ENCODE results near the gene ENO2.

ENO2 gene

DNA sequence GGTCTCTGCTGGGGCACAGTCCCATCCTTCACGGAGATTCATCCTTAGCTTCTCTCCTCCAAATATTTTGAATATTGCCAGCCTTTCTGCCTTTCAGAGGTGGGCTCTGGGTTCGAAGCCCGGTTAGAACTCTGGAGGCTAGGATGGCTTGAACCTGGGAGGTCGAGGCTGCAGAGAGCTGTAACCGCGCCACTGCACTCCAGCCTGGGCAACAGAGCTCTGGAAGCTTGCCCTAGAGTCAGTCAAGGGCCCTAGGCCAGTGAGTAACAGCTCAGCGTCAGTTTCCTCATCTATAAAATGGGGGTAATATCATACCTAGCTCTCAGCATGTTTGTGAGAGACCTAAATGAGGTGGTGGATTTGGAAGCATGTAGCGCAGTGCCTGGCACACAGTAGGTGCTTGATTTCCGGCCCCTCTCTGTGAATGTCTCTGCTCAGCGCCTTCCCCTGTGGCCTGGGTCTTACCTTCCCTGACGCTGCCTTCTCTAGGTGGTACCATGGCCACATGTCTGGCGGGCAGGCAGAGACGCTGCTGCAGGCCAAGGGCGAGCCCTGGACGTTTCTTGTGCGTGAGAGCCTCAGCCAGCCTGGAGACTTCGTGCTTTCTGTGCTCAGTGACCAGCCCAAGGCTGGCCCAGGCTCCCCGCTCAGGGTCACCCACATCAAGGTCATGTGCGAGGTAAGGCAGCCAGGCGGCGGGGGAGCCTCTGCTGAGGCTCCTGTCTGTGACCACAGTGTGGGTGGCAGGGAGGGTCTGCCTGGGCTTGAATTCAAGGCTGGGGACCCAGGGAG is 40.1 kb downstream of the ENO2 start:
- TF ChIP-seq, protein P1, sequence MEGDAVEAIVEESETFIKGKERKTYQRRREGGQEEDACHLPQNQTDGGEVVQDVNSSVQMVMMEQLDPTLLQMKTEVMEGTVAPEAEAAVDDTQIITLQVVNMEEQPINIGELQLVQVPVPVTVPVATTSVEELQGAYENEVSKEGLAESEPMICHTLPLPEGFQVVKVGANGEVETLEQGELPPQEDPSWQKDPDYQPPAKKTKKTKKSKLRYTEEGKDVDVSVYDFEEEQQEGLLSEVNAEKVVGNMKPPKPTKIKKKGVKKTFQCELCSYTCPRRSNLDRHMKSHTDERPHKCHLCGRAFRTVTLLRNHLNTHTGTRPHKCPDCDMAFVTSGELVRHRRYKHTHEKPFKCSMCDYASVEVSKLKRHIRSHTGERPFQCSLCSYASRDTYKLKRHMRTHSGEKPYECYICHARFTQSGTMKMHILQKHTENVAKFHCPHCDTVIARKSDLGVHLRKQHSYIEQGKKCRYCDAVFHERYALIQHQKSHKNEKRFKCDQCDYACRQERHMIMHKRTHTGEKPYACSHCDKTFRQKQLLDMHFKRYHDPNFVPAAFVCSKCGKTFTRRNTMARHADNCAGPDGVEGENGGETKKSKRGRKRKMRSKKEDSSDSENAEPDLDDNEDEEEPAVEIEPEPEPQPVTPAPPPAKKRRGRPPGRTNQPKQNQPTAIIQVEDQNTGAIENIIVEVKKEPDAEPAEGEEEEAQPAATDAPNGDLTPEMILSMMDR (IDR thresholded peaks at IDR 0.05; ENCODE audit: low read depth, low read length) = no peak
- H3K4me3 ChIP-seq (replicated peaks in 1 of 2; ENCODE audit: low read depth in 2 of 2, low read length in 2 of 2) = no peak overlapping the region
- DNase-seq (ENCODE audit: low read depth in 2 of 2) = no peak

DNA sequence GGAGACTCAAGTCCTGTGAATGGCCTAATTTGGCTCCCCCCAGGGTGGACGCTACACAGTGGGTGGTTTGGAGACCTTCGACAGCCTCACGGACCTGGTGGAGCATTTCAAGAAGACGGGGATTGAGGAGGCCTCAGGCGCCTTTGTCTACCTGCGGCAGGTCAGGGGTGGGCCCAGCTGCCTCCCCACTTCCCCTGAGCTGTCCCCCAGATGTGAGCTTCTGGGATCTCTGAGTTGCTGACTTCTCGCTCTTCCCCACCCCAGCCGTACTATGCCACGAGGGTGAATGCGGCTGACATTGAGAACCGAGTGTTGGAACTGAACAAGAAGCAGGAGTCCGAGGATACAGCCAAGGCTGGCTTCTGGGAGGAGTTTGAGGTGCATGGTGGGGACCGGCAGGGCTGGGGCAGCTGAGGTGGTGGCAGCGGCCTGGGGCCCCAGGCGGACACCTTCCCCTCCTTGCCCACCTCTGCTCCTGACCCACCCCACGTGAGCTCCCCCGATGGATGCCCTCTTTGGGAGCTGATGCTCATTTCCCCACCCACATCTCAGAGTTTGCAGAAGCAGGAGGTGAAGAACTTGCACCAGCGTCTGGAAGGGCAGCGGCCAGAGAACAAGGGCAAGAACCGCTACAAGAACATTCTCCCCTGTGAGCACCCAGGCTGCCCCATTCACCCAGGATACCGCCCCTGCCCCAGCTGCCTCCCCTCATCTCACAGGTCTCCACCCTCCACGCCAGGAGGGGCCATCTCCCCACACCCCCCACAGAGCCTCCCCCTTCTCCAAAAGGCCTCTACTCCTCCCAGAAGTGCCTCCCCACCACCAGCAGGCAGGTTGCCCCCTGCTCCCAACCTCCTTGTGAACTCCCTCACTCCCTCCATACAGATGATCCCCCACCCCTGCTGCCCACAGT is 41.0 kb downstream of the ENO2 start:
- TF ChIP-seq, protein P1 (IDR thresholded peaks at IDR 0.05; ENCODE audit: low read depth, low read length) = no peak
- DNase-seq (ENCODE audit: low read depth in 2 of 2) = no peak
- H3K4me3 ChIP-seq (replicated peaks in 1 of 2; ENCODE audit: low read depth in 2 of 2, low read length in 2 of 2) = no peak overlapping the region

DNA sequence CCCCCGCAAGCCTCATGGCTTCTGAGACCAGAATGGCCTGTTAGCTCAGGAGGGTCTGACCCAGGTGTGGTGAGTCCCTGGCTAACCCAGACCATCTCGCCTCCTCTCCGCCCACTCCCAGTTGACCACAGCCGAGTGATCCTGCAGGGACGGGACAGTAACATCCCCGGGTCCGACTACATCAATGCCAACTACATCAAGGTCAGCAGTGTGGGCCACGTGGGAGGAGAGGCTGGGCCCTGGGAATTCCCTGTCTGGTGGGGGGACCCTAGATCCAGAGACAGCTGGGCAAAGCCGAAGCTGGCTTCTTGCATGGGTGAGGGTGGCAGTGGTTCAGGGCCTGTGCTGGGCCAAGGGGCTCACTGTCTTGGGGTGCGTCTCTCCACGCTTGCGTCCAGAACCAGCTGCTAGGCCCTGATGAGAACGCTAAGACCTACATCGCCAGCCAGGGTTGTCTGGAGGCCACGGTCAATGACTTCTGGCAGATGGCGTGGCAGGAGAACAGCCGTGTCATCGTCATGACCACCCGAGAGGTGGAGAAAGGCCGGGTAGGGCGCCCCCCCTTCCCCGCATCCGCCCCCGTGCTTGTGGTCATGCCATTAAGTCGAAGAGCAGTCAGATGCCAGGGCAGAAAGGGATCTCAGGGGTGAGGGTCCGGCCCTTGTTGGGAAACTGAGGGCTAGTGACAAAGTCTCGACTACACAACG is 41.8 kb downstream of the ENO2 start:
- no peak overlapping the region for H3K4me3 ChIP-seq (replicated peaks in 1 of 2; ENCODE audit: low read depth in 2 of 2, low read length in 2 of 2)
- TF ChIP-seq, protein P1 (IDR thresholded peaks at IDR 0.05; ENCODE audit: low read depth, low read length) = no peak
- DNase-seq (ENCODE audit: low read depth in 2 of 2) = no peak

DNA sequence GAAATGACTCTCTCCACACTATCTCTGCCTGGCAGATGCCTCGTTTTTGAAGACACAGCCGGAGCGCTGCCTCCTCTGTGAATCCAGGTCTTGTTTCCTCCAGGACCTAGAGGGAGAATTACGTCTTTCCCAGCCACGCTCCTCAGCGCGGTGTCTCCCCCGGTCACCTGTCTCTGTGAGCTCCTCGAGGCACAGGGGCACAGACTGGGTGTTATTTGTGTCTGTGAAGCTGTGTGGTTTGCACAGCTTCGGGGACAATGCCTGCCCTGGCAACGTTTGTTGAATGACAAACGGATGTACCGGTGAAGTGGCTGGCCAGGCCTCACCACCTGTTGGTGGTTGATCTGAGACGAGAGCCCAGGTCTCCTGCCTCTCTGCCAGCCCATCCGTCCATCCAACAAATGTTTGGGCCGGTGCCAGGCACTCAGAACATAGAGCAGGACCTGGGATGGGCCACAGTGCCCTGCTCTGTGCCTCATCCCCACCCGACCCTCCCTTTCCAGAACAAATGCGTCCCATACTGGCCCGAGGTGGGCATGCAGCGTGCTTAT is 42.8 kb downstream of the ENO2 start:
- no peak overlapping the region for H3K4me3 ChIP-seq (replicated peaks in 1 of 2; ENCODE audit: low read depth in 2 of 2, low read length in 2 of 2)

DNA sequence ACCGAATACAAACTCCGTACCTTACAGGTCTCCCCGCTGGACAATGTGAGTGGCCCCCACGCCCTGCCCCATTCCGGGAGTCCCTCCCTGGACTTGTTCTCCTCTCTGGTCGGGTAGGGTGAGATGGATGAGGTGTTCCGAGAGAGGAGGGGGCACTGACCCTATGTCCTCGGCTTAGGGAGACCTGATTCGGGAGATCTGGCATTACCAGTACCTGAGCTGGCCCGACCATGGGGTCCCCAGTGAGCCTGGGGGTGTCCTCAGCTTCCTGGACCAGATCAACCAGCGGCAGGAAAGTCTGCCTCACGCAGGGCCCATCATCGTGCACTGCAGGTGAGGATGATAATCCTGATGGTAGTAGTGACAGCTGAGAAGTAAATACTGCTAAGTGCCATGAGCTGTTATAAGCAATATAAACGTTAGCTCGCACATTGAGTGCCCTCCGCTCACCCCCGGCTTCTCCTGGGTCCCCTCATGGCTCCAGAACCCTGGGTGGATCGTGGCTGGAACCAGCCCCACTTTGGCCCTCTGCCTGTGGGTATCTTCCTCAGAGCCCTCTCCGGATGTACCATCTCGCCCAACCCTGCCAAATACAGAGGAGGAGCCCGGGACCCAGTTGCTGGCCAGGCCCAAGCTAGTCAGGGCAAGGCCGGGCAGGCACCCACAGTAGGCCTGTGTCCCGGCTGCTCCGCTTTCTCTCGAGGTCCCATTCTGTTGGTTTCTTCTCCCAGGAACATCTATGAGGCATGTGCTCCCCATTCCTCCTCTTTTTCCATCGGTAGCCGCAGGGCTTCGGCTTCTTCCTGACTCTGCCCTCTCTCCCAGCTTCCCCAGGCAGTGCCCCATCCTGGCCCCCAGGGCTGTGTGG is 43.6 kb downstream of the ENO2 start:
- H3K4me3 ChIP-seq (replicated peaks in 1 of 2; ENCODE audit: low read depth in 2 of 2, low read length in 2 of 2) = no peak overlapping the region
- DNase-seq (ENCODE audit: low read depth in 2 of 2) = no peak
- TF ChIP-seq, protein P1 (IDR thresholded peaks at IDR 0.05; ENCODE audit: low read depth, low read length) = no peak

More for the DNA sequence above, 42.8 kb downstream of the ENO2 start:
- no peak for DNase-seq (ENCODE audit: low read depth in 2 of 2)
- TF ChIP-seq, protein P1 (IDR thresholded peaks at IDR 0.05; ENCODE audit: low read depth, low read length) = no peak
